ENCODE results near the gene GRPEL1. TPM values are rescaled to one million over a fixed set of nuclear protein-coding genes. Genes with fewer than 3 reads are reported as not detected.

Gene GRPEL1
- total RNA-seq, 1 donor from 2014 or later: 21.0 TPM

GRCh38 chr4:7029921-7030320 is 37.9 kb downstream of the GRPEL1 start:
- Histone ChIP-seq H3F3A (ENCODE audit: low read depth) (no peaks in the 10 kb centered on the region), H2AFZ (replicated peaks) (no peak overlapping the region), H3K27ac (no peak overlapping the region), H4K20me1 (ENCODE audit: low read depth) (peaks cover 5% of the 10 kb centered on the region), H3K4me2 (no peak overlapping the region), H3K9ac (no peak overlapping the region), H3K4me1 (no peaks in the 10 kb centered on the region), H3K9me3 (ENCODE audit: low read depth) (no peaks in the 10 kb centered on the region), H3K79me2 (ENCODE audit: low read depth) (no peaks in the 10 kb centered on the region), H3K4me3 (no peak overlapping the region), H3K27me3 (no peaks in the 10 kb centered on the region), H3K36me3 (no peaks in the 10 kb centered on the region)
- peaks cover 22% of the 10 kb centered on the region for H3K36me3 Mint-ChIP-seq
- DNase-seq (ENCODE audit: low spot score): no peak
- no peak for TF ChIP-seq EZH2 (IDR thresholded peaks at IDR 0.05)
- no peak for TF ChIP-seq CTCF (IDR thresholded peaks at IDR 0.05)
- TF ChIP-seq EZH2phosphoT487 (IDR thresholded peaks at IDR 0.05): no peak
- H3K9me3 Mint-ChIP-seq: no peaks in the 10 kb centered on the region
- no peak overlapping the region for H3K4me3 Mint-ChIP-seq
- no peak overlapping the region for H3K27ac Mint-ChIP-seq
- H3K27me3 Mint-ChIP-seq (ENCODE audit: insufficient read depth, low read depth): peaks cover 8% of the 10 kb centered on the region
- peaks cover 11% of the 10 kb centered on the region for H3K4me1 Mint-ChIP-seq

GRCh38 chr4:7029212-7029611 is 38.7 kb downstream of the GRPEL1 start:
- Mint-ChIP-seq H3K4me1 (peaks cover 7% of the 10 kb centered on the region), H3K4me3 (no peak overlapping the region), H3K36me3 (peaks cover 23% of the 10 kb centered on the region), H3K9me3 (no peaks in the 10 kb centered on the region), H3K27ac (peak overlapping the region; percentile 30), H3K27me3 (ENCODE audit: insufficient read depth, low read depth) (peaks cover 8% of the 10 kb centered on the region)
- no peak overlapping the region for H3K4me3 ChIP-seq
- H2AFZ ChIP-seq (replicated peaks): no peak overlapping the region
- H3K9ac ChIP-seq: no peak overlapping the region
- no peaks in the 10 kb centered on the region for H3F3A ChIP-seq (ENCODE audit: low read depth)
- TF ChIP-seq EZH2phosphoT487 (IDR thresholded peaks at IDR 0.05) (no peak), EZH2 (IDR thresholded peaks at IDR 0.05) (no peak), CTCF (IDR thresholded peaks at IDR 0.05) (no peak)
- H3K4me1 ChIP-seq: no peaks in the 10 kb centered on the region
- no peak for DNase-seq (ENCODE audit: low spot score)
- H3K79me2 ChIP-seq (ENCODE audit: low read depth): no peaks in the 10 kb centered on the region
- H3K27ac ChIP-seq: no peak overlapping the region
- no peaks in the 10 kb centered on the region for H3K9me3 ChIP-seq (ENCODE audit: low read depth)
- no peaks in the 10 kb centered on the region for H4K20me1 ChIP-seq (ENCODE audit: low read depth)
- no peaks in the 10 kb centered on the region for H3K36me3 ChIP-seq
- H3K27me3 ChIP-seq: no peaks in the 10 kb centered on the region
- no peak overlapping the region for H3K4me2 ChIP-seq

GRCh38 chr4:7027913-7028312 is 40.0 kb downstream of the GRPEL1 start:
- H3K36me3 Mint-ChIP-seq: peaks cover 24% of the 10 kb centered on the region
- Histone ChIP-seq H3K36me3 (no peaks in the 10 kb centered on the region), H3K4me2 (no peak overlapping the region), H3K9ac (no peak overlapping the region), H3K27me3 (no peaks in the 10 kb centered on the region), H3K79me2 (ENCODE audit: low read depth) (no peaks in the 10 kb centered on the region), H3K9me3 (ENCODE audit: low read depth) (no peaks in the 10 kb centered on the region), H3F3A (ENCODE audit: low read depth) (no peaks in the 10 kb centered on the region), H2AFZ (replicated peaks) (no peak overlapping the region), H4K20me1 (ENCODE audit: low read depth) (peaks cover 9% of the 10 kb centered on the region), H3K27ac (no peak overlapping the region), H3K4me1 (no peaks in the 10 kb centered on the region), H3K4me3 (no peak overlapping the region)
- TF ChIP-seq EZH2 (IDR thresholded peaks at IDR 0.05): no peak
- no peak for TF ChIP-seq EZH2phosphoT487 (IDR thresholded peaks at IDR 0.05)
- no peak for TF ChIP-seq CTCF (IDR thresholded peaks at IDR 0.05)
- DNase-seq (ENCODE audit: low spot score): no peak
- H3K9me3 Mint-ChIP-seq: no peaks in the 10 kb centered on the region
- peaks cover 6% of the 10 kb centered on the region for H3K4me1 Mint-ChIP-seq
- no peak overlapping the region for H3K27ac Mint-ChIP-seq
- H3K4me3 Mint-ChIP-seq: no peak overlapping the region
- peaks cover 8% of the 10 kb centered on the region for H3K27me3 Mint-ChIP-seq (ENCODE audit: insufficient read depth, low read depth)
